ENCODE measurements around the gene ABLIM2.

ABLIM2 gene

DNA sequence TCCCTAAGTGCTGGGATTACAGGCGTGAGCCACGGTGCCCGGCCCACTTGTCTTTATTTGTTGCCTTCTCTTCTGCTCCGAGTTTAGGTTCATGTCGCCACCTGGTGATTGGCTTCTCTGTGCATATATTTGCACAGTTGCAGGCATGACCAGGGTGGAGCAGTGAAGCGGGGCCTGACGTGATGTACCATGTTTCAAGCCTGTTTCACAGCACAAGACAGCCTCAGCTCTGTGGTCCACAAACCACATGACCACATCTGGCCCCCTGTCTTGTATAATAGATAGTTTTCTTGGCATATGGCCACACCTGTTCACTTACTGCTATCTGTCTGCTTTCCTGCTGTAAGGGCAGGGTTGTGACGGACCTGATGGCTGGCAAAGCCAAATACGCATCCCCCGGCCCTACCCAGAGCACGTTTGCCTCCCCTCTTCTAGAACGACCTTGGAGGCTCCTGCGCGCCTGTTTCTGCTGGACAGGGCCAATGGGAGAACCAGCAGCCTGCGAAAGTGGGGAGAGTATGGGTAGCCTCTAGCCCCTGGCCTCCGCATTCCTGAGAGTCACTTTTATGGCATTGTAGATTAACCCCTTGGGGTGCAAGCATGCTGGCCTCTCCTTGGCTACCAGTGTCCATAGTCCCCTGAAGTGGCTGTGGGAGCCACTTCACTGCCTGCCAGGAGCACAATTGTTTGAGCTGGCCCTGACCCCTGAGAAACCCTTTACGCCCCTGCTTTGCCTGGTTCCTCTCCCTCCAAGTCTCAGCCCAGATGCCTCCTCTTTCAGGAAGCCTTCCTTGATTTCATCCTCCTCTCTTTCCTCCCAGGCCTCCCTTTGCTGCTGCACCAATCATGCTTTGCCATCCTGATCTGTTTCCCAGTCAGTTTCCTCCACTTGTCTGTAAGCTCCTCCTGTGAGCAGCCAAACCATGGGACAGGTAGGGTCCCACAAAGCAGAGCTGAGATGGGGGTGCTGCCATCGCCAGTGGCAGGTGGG, 34.4 kb upstream of the ABLIM2 start:
- DNase-seq, result no peak

- DNase-seq, result no peak
Measured at GRCh38 chr4:8191136-8191747, 32.6 kb upstream of the ABLIM2 start.

- DNase-seq, result no peak
Measured at GRCh38 chr4:8189551-8190466, 31.2 kb upstream of the ABLIM2 start.

DNA sequence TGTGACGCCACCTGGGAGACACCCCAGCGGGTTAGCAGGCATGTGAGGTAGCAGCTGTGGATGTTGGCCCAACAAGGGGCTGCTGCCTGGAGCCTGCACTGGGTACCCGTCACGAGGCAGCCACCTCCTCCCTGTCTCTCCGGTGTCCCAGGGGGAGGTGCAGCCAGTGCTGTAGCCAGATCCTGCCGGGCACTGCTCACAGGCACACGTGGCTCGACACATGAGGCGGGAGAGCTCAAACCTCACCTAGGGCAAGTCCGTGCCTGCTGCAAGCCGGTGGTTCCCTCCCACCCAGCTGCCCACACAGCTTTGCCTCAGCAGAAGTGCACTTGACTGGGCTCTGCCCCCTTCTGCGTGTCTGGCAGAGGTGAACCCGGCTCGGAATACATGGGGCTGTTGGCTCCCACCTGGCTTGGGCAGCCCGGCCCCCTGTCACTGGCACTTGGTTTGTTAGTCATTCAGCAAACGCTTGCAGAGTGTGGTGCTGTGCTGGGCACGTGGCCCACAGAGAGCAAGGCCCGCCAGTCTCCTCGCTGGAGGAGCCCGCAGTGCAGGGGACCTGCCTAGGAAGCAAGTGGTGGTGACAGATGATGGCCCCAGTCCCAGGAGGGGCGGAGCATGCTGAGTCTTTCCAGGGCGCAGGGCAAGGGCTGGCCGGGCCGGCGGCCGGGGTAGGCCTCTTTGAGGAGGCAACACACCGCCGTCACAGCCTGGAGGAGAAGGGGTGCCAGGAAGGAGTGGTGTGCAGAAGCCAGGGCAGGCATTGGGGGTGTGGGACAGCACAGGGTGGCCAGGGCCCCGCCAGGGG, 30.3 kb upstream of the ABLIM2 start:
- no peak for DNase-seq

DNA sequence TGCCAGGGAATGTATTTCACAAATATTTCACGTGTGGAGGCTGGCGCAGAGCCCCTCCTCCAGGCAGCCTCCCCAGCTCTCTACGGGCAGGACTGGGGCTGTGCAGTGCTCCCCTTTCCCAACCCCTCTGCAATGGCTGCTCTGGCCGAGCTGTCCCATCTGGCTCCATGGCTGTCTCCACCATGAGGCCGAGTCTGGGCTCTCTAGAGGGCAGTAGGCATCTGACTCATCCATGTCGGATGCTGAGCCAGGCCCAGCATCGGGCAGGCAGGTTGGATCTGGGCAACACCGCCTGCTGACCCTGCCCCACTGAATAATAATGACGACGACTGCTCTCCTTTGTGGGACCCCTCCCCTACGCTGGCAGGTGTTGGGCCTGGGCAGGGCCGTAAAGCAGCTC, 29.5 kb upstream of the ABLIM2 start:
- DNase-seq, result no peak

GRCh38 chr4:8185930-8186329, 27.3 kb upstream of the ABLIM2 start:
- no peak for DNase-seq

GRCh38 chr4:8185295-8185694, 26.7 kb upstream of the ABLIM2 start:
- DNase-seq, result no peak

DNA sequence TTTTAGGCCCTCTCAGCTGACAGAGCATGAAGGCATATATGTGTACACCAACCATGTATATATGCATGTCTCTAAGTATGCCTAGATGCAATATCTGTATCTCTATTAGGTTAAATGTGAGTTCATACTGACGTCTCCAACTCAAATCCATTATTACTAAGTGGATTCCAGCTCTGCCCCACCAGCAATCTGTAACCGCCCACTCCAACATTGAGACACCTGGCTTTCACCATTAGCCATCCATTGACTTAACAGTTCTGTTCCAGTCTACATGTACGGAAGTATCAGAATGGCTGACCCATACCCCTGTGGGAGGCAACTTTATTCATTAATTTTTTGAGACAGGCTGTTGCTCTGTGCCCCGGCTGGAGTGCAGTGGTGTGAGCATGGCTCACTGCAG, 25.4 kb upstream of the ABLIM2 start:
- DNase-seq, result no peak

- no peak for DNase-seq
Measured at GRCh38 chr4:8182858-8183725, 24.5 kb upstream of the ABLIM2 start.

- no peak for DNase-seq
Measured at GRCh38 chr4:8182294-8182693, 23.7 kb upstream of the ABLIM2 start.

DNA sequence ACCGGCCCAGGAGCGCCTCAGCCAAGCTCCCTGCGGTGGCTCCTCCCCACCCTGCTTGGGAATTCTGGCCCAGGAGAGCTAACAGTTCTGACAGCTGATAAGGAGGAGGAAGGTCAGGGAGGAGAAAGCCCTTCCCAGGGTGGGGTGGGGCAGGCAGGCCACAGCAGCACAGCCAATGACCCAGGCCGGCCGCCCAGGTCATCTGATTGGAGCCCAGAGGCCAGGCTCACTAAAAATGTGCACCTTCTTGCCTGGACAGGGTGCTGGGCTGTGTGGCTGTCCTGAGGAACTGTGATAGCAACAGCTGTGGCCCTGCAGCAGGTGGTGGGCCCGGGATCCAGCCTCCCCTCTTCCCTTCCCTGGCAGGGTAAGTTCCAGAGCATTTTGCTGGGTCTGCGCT, 23.2 kb upstream of the ABLIM2 start:
- DNase-seq, result no peak

- DNase-seq, result no peak
Measured at GRCh38 chr4:8181119-8181518, 22.5 kb upstream of the ABLIM2 start.

GRCh38 chr4:8180310-8181093, 21.9 kb upstream of the ABLIM2 start:
- no peak for DNase-seq

GRCh38 chr4:8179771-8180170, 21.2 kb upstream of the ABLIM2 start:
- no peak for DNase-seq

- no peak for DNase-seq
Measured at GRCh38 chr4:8179074-8179473, 20.5 kb upstream of the ABLIM2 start.

DNA sequence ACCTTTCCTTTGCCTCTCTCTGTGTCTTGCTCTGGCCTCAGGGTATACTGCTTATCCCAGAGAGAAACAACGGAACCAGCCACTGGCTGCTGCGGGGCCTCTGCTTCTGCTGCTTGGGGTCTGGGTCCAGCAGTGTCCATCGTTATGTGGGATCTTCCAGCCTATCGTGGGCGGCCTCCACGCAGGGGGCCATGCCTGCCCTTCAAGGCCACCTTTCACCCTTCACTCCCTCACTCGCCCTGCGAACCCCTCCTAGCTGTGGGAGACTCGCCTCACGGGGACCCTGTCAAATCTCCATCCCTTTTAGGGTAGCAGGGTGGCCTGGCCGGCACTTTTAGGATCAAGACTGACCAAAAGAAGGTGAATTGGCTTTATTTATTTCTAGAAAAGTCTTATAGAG, 19.3 kb upstream of the ABLIM2 start:
- no peak for DNase-seq

GRCh38 chr4:8177552-8177951, 18.9 kb upstream of the ABLIM2 start:
- no peak for DNase-seq

- DNase-seq, result peak; percentile 44
Measured at GRCh38 chr4:8176547-8177399, 18.2 kb upstream of the ABLIM2 start.

GRCh38 chr4:8175686-8176085, 17.1 kb upstream of the ABLIM2 start:
- DNase-seq, result no peak
